PC-9 (cell line): Measurements from ENCODE around the gene ENTPD5. TPM values are rescaled to one million over a fixed set of nuclear protein-coding genes. Genes with fewer than 3 reads are reported as not detected.

Experiments used
- BruUV-seq: library from RNA; stranded (reverse); fragments of 400-500 nt; replicated peaks from 2 replicates; lab custom pipeline; 2021; lab: Mats Ljungman, UMichigan
- CTCF ChIA-PET: fragments of 300-600 bp; sonication (Branson Sonifier 250); formaldehyde crosslinking; loops from one replicate; lab custom pipeline; 2022; ENCODE audit warnings: antibody characterized with exemption; lab: Charles Lee
- POLR2A ChIA-PET: fragments of 300-600 bp; sonication (Branson Sonifier 250); formaldehyde crosslinking; loops from one replicate; lab custom pipeline; 2022; ENCODE audit warnings: antibody characterized with exemption; ENCODE audit not compliant: unreplicated experiment; lab: Charles Lee
- DNase-seq, 2 experiments: peaks; one replicate each; pipeline versions ENCODE4 v3.0.0 to v3.0.0-alpha.2; 2015 to 2022; ENCODE audit warnings: mixed read lengths in 1 of 2
- H2AFZ ChIP-seq: fragments of 200-600 bp; sonication (generic); 2 replicates; pipeline ENCODE4 v1.8.1; 2017; ENCODE audit warnings: antibody characterized with exemption
- H3F3A ChIP-seq: fragments of 200-600 bp; sonication (generic); 2 replicates; pipeline ENCODE4 v1.8.1; 2017; ENCODE audit warnings: antibody characterized with exemption, mild to moderate bottlenecking, low read depth; ENCODE audit not compliant: insufficient read depth
- H3K27ac ChIP-seq: fragments of 200-600 bp; sonication (generic); 2 replicates; pipeline ENCODE4 v1.6.1; 2016; ENCODE audit warnings: mixed run types
- H3K27me3 ChIP-seq: fragments of 200-600 bp; sonication (generic); 2 replicates; pipeline ENCODE4 v1.6.1; 2016; ENCODE audit warnings: low read depth, mixed run types; ENCODE audit not compliant: insufficient read depth
- H3K36me3 ChIP-seq: fragments of 200-600 bp; sonication (generic); 2 replicates; pipeline ENCODE4 v1.6.1; 2016; ENCODE audit warnings: low read depth, mixed run types
- H3K4me1 ChIP-seq: fragments of 200-600 bp; sonication (generic); replicated peaks from 2 replicates; pipeline ENCODE4 v1.6.1; 2016; ENCODE audit warnings: mixed run types; ENCODE audit not compliant: insufficient read depth
- H3K4me2 ChIP-seq: fragments of 200-600 bp; sonication (generic); 2 replicates; pipeline ENCODE4 v1.6.1; 2017; ENCODE audit warnings: mixed run types
- H3K4me3 ChIP-seq: fragments of 200-600 bp; sonication (generic); 2 replicates; pipeline ENCODE4 v1.6.1; 2016; ENCODE audit warnings: mixed run types
- H3K79me2 ChIP-seq: fragments of 200-600 bp; sonication (generic); 2 replicates; pipeline ENCODE4 v1.6.1; 2017; ENCODE audit warnings: low read depth, mixed run types
- H3K9me2 ChIP-seq: fragments of 200-600 bp; sonication (generic); 2 replicates; pipeline ENCODE4 v1.8.1; 2017; ENCODE audit warnings: mild to moderate bottlenecking; ENCODE audit not compliant: insufficient read depth
- H3K9me3 ChIP-seq: fragments of 200-600 bp; sonication (generic); 2 replicates; pipeline ENCODE4 v1.8.1; 2016; ENCODE audit warnings: low read depth; ENCODE audit not compliant: insufficient read depth
- H4K20me1 ChIP-seq: fragments of 200-600 bp; sonication (generic); 2 replicates; pipeline ENCODE4 v1.8.1; 2017; ENCODE audit not compliant: insufficient read depth
- EZH2 ChIP-seq: fragments of 200-600 bp; sonication (generic); IDR thresholded peaks from 2 replicates; pipeline ENCODE4 v1.8.0; 2017; ENCODE audit warnings: antibody characterized with exemption, low read depth
- intact Hi-C: fragments of 100-400 bp; cut with micrococcal nuclease; formaldehyde crosslinking; loops from one replicate; pipeline ENCODE4 v1.10.0; 2022; ENCODE audit not compliant: unreplicated experiment
- total RNA-seq: library from RNA; stranded (reverse); gene quantifications from 2 replicates; pipeline ENCODE4 v1.2.3, GENCODE V29; 2021
- TF ChIP-seq, protein P1 (sequence below): fragments of 200-600 bp; sonication (generic); conservative IDR thresholded peaks from 2 replicates; pipeline ENCODE4 v1.6.1; 2017; ENCODE audit warnings: mixed run types, antibody characterized with exemption, mild to moderate bottlenecking, moderate library complexity

Gene ENTPD5
- total RNA-seq, 1 experiment from 2014 or later, result 12.3 TPM

DNA sequence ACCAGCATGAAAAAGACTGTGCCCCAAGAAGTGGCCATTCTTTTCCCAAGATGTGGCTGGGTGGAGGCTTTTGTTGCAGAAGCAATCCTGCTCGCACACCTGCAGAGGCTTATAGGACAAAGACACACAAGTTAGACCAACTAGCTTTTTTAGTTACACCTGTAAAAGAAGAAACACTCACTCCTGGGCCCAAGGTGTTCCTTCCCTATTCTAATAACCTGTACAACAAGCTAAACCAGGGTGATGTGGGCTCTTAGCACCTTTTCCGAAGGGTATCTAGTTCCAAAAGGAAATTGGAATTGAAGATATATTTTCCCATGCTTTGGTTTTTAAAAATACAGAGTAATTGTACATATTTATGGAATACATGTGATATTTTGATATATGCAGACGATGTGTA, 31.0 kb downstream of the ENTPD5 start:
- Histone ChIP-seq H3K9me3 (no peaks in the 10 kb centered on the region), H3K4me1 (no peaks in the 10 kb centered on the region), H3K4me3 (no peak overlapping the region), H3K27ac (no peak overlapping the region), H3K4me2 (no peak overlapping the region), H3F3A (no peaks in the 10 kb centered on the region), H4K20me1 (no peaks in the 10 kb centered on the region), H3K9me2 (no peaks in the 10 kb centered on the region), H2AFZ (no peak overlapping the region), H3K79me2 (no peaks in the 10 kb centered on the region), H3K27me3 (no peaks in the 10 kb centered on the region), H3K36me3 (no peaks in the 10 kb centered on the region)
- DNase-seq, result no peak
- BruUV-seq, result no TSS peak
- ChIA-PET POLR2A (no interaction called here), CTCF (no interaction called here)
- intact Hi-C loops, result no loop called here
- no peak for TF ChIP-seq EZH2
- TF ChIP-seq, protein P1, sequence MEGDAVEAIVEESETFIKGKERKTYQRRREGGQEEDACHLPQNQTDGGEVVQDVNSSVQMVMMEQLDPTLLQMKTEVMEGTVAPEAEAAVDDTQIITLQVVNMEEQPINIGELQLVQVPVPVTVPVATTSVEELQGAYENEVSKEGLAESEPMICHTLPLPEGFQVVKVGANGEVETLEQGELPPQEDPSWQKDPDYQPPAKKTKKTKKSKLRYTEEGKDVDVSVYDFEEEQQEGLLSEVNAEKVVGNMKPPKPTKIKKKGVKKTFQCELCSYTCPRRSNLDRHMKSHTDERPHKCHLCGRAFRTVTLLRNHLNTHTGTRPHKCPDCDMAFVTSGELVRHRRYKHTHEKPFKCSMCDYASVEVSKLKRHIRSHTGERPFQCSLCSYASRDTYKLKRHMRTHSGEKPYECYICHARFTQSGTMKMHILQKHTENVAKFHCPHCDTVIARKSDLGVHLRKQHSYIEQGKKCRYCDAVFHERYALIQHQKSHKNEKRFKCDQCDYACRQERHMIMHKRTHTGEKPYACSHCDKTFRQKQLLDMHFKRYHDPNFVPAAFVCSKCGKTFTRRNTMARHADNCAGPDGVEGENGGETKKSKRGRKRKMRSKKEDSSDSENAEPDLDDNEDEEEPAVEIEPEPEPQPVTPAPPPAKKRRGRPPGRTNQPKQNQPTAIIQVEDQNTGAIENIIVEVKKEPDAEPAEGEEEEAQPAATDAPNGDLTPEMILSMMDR, result no peak

DNA sequence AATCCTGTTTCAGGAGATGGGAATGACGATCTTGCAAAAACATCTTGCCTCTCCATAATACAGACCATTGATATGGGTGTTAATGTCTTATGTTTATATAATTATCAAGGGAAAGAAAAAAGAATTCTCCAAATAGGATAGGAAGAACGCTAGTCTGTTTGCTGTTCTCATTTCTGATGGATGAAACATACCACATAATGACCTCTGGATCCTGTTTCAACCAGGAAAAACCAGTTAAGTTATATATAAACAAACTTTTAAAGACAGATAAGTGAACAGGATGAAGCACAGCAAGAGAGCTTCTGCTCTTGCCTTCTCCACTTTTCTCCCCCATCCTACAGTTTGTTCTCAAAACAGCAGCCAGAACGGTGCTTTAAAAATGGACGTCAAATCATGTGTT, 41.2 kb downstream of the ENTPD5 start:
- Histone ChIP-seq H3K27ac (0 out of 2 replicates have a peak overlapping the region, but pooled peaks have one; percentile 2), H3K9me3 (no peaks in the 10 kb centered on the region), H3K36me3 (no peaks in the 10 kb centered on the region), H4K20me1 (no peaks in the 10 kb centered on the region), H3K4me3 (no peak overlapping the region), H3K9me2 (no peaks in the 10 kb centered on the region), H3F3A (peaks cover 13% of the 10 kb centered on the region; the same call in 1 of the 2 replicates), H3K4me1 (peaks cover 20% of the 10 kb centered on the region), H3K4me2 (peak overlapping the region; percentile 20), H2AFZ (no peak overlapping the region), H3K79me2 (no peaks in the 10 kb centered on the region), H3K27me3 (no peaks in the 10 kb centered on the region)
- peak in 1 of 2 experiments; percentile 73 for DNase-seq
- intact Hi-C loops, result no loop called here
- TF ChIP-seq, protein P1, result no peak
- no peak for TF ChIP-seq EZH2
- ChIA-PET POLR2A (interaction anchor here (0.5 kb wide), 1 partner anchor 87 kb away, joined by 3 read pairs; no protein-coding TSS in a partner anchor), CTCF (no interaction called here)
- no TSS peak for BruUV-seq

DNA sequence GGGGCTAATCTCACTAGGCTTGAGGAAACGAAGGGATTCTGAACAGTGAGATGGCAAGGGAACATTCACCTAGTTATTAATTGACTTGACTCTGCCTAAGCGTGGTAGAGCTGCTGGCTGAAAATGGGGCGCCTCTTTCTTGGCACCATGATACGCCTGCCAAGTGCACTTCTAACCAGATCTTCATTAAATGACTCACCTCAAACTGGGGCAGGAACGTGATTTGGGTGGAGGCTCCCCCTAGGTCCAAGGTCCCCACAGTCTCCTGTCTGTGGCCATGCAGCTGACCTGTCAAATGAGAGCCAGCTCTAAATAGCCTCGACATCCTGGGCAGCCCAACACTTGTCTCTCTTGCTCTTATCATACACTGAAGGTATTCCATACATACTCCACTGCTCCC, 43.0 kb downstream of the ENTPD5 start:
- ChIA-PET POLR2A (no interaction called here), CTCF (no interaction called here)
- Histone ChIP-seq H3K4me3 (no peak overlapping the region), H3K4me2 (no peak overlapping the region), H3K27ac (no peak overlapping the region), H3K79me2 (no peaks in the 10 kb centered on the region), H3F3A (peaks cover 13% of the 10 kb centered on the region; the same call in 1 of the 2 replicates), H3K27me3 (no peaks in the 10 kb centered on the region), H3K9me2 (no peaks in the 10 kb centered on the region), H4K20me1 (no peaks in the 10 kb centered on the region), H3K4me1 (peaks cover 20% of the 10 kb centered on the region), H2AFZ (no peak overlapping the region), H3K9me3 (no peaks in the 10 kb centered on the region), H3K36me3 (no peaks in the 10 kb centered on the region)
- no peak for DNase-seq
- TF ChIP-seq, protein P1, result no peak
- intact Hi-C loops, result no loop called here
- no TSS peak for BruUV-seq
